ENCODE measurements around the gene FOSL1. TPM values are rescaled to one million over a fixed set of nuclear protein-coding genes. Genes with fewer than 3 reads are reported as not detected.
"Not testable (repeated sequence)": the region's sequence is repeated elsewhere in the genome, so short reads cannot be mapped to it uniquely, and the experiment has no call there.

Gene FOSL1
- polyA plus RNA-seq, 1 donor, result 0.15 TPM

DNA sequence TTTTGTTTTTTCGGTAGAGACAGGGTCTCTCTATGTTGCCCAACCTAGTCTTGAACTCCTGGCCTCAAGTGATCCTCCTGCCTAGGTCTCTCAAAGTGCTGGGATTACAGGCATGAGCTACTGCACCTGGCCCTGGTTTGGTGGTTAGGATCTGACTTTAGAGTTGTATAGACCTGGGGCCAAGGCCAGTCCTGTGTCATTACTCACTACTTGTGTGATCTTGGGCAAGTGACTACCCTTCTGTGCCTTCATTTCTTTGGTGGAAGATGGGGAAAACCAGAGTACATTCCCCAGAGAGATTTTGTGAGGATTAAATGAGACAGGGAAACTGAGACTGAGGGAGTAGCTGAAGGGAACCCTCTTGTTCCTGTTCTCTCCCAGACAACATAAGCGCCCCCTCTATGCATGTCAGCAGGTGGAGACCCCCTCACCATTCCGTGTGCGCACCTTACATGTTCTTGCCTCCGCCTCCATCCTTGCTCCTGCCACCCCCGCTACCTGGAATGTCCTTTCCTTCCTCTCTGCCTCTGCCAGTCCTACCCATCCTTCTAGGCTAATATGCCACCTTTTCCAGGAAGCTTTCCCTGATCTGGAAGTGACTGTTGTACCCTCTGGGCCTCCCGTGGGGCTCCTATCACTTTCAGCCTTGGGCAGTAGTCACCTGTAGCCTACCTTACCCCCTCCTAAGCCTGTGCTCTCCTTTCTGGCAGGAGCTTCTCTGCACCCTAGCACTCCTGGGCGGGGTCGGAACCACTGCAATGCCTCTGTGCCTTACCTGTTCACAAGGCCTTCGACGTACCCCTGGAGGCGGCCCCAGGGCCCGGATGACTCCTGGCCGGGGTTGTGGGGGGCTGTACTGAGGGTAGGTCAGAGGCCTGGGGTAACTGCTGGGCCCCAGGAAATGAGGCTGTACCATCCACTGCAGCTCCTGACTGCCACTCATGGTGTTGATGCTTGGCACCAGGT, 3.9 kb downstream of the FOSL1 start:
- peaks cover 54% of the 10 kb centered on the region for H3K27me3 ChIP-seq (ENCODE audit: control insufficient read depth, insufficient read depth, low read length)
- no peak overlapping the region for H3K27ac ChIP-seq (ENCODE audit: low read length)
- peaks cover 18% of the 10 kb centered on the region for H3K4me1 ChIP-seq (ENCODE audit: control insufficient read depth, insufficient read depth, low read length)
- 85% methylated on average over 4 of the region's 14 CpGs for WGBS (ENCODE audit: insufficient coverage, low lambda C conversion rate)
- DNase-seq, result no peak
- H3K4me3 ChIP-seq (ENCODE audit: low read length), result no peak overlapping the region
- no peaks in the 10 kb centered on the region for H3K36me3 ChIP-seq (ENCODE audit: control insufficient read depth, insufficient read depth, low read length)
- peaks cover 9% of the 10 kb centered on the region for H3K9me3 ChIP-seq (ENCODE audit: control insufficient read depth, low read depth, low read length)

DNA sequence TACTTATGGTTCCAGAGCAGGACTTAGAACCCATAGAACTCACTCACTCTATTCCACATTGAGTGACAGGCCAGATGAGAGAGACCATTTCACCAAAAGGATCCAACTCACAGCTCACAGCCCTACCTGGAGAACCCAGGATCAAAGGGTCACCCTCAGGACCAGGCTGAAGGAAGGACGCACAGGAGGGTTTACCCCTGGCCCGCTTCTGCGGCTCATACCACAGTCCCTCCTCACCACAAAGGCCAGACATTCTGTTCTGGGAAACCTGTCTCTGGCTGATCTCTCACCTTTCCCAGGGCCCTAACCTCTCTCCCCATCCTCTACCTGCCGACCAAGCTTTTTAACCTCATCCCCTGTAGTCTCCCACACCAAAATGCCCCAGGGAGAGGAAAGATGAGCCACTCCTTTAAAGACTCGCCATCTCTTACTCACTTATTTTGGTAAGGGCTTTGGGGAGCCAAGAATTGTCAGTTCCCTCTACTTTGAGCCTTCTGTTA, 4.7 kb downstream of the FOSL1 start:
- Histone ChIP-seq H3K4me3 (ENCODE audit: low read length) (no peak overlapping the region), H3K9me3 (ENCODE audit: control insufficient read depth, low read depth, low read length) (peaks cover 9% of the 10 kb centered on the region), H3K27me3 (ENCODE audit: control insufficient read depth, insufficient read depth, low read length) (peaks cover 46% of the 10 kb centered on the region), H3K36me3 (ENCODE audit: control insufficient read depth, insufficient read depth, low read length) (no peaks in the 10 kb centered on the region), H3K27ac (ENCODE audit: low read length) (no peak overlapping the region), H3K4me1 (ENCODE audit: control insufficient read depth, insufficient read depth, low read length) (peaks cover 21% of the 10 kb centered on the region)
- DNase-seq, result no peak
- WGBS (ENCODE audit: insufficient coverage, low lambda C conversion rate), result no CpG with 5 or more reads among the region's 5 CpGs

DNA sequence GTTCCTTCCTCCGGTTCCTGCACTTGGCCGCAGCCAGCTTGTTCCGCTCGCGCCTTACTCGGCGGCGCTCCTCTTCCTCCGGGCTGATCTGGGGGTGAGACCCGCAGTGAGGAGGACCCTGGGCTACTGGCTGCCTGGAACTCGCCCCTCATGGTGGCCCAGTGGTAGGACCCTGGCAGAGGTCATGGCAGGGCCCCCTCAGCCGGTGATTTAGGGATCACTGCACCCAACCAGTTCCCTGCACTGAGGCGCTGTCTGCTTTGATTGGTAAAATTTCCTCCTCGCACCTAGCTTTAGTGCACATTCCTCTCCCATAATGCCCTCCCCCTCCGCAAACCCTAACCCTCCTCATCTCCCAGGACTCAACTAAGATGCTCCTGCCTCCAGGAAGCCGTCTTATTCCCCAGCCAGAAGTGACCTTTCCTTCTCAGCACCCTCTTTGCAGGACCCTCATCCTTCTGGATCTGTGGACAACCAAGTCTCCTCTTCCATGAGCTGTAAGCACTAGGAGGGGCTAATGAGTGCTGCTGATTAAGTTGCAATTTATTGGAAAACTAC, 6.1 kb downstream of the FOSL1 start:
- no peak overlapping the region for H3K4me3 ChIP-seq (ENCODE audit: low read length)

DNA sequence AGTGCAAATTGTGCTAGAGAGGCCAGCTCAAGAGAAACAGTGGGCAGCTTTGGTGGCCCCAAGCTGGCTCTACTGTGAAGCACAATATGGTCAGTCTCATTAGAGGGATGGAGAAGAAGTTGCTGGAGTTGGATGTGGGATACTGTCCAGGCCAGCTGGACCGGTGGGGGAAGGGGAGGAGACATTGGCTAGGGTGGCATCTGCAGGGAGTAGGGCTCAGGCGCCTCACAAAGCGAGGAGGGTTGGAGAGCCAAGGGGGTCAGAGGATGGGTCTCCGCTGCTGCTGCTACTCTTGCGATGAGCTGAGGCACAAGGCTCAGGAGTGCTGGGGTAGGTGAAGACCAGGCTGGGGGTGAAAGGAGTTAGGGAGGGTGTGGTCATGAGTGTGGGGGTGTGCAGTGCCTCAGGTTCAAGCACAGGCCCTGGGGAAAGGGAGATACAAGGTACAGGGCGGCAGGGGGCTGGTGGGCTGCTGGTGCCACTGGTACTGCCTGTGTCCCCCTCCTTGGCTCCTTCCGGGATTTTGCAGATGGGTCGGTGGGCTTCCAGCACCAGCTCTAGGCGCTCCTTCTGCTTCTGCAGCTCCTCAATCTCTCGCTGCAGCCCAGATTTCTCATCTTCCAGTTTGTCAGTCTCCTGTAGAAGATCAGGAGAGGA, 7.4 kb downstream of the FOSL1 start:
- no CpG with 5 or more reads among the region's 10 CpGs for WGBS (ENCODE audit: insufficient coverage, low lambda C conversion rate)
- Histone ChIP-seq H3K4me1 (ENCODE audit: control insufficient read depth, insufficient read depth, low read length) (peaks cover 28% of the 10 kb centered on the region), H3K4me3 (ENCODE audit: low read length) (no peak overlapping the region), H3K9me3 (ENCODE audit: control insufficient read depth, low read depth, low read length) (no peaks in the 10 kb centered on the region), H3K27ac (ENCODE audit: low read length) (no peak overlapping the region), H3K27me3 (ENCODE audit: control insufficient read depth, insufficient read depth, low read length) (peaks cover 19% of the 10 kb centered on the region), H3K36me3 (ENCODE audit: control insufficient read depth, insufficient read depth, low read length) (no peaks in the 10 kb centered on the region)
- no peak for DNase-seq

More for the DNA sequence above, 6.1 kb downstream of the FOSL1 start:
- DNase-seq, result no peak
- Histone ChIP-seq H3K27me3 (ENCODE audit: control insufficient read depth, insufficient read depth, low read length) (peaks cover 32% of the 10 kb centered on the region), H3K36me3 (ENCODE audit: control insufficient read depth, insufficient read depth, low read length) (no peaks in the 10 kb centered on the region), H3K4me1 (ENCODE audit: control insufficient read depth, insufficient read depth, low read length) (peaks cover 25% of the 10 kb centered on the region), H3K27ac (ENCODE audit: low read length) (peak overlapping the region; percentile 17), H3K9me3 (ENCODE audit: control insufficient read depth, low read depth, low read length) (peaks cover 2% of the 10 kb centered on the region)
- no CpG with 5 or more reads among the region's 16 CpGs for WGBS (ENCODE audit: insufficient coverage, low lambda C conversion rate)

DNA sequence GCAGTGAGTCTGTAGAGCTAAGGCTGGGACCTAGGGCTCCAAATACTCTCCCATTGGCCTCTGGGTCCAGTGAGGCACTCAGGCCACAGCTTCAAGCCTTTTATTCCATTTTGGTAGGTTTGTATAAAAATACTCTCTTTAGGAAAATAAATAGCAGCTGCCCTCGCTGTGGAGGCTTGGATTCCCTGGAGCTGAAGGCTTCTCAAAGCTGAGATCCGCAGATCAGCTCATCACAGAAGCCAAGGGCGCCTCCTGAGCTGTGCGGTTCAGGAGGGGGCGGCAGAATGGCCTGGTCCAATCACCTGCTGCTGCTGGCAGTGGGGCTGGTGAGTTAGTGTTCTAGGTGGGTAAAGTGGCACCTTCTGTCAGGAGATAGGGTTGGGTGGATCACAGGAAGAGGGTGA, 8.0 kb downstream of the FOSL1 start:
- peak overlapping the region; percentile 47 for H3K4me3 ChIP-seq (ENCODE audit: low read length)
- H3K36me3 ChIP-seq (ENCODE audit: control insufficient read depth, insufficient read depth, low read length); DNase-seq; H3K9me3 ChIP-seq (ENCODE audit: control insufficient read depth, low read depth, low read length); H3K27ac ChIP-seq (ENCODE audit: low read length): not testable (repeated sequence)
- H3K4me1 ChIP-seq (ENCODE audit: control insufficient read depth, insufficient read depth, low read length), result peaks cover 31% of the 10 kb centered on the region
- WGBS (ENCODE audit: insufficient coverage, low lambda C conversion rate), result no CpG with 5 or more reads among the region's 5 CpGs
- H3K27me3 ChIP-seq (ENCODE audit: control insufficient read depth, insufficient read depth, low read length), result peaks cover 13% of the 10 kb centered on the region

DNA sequence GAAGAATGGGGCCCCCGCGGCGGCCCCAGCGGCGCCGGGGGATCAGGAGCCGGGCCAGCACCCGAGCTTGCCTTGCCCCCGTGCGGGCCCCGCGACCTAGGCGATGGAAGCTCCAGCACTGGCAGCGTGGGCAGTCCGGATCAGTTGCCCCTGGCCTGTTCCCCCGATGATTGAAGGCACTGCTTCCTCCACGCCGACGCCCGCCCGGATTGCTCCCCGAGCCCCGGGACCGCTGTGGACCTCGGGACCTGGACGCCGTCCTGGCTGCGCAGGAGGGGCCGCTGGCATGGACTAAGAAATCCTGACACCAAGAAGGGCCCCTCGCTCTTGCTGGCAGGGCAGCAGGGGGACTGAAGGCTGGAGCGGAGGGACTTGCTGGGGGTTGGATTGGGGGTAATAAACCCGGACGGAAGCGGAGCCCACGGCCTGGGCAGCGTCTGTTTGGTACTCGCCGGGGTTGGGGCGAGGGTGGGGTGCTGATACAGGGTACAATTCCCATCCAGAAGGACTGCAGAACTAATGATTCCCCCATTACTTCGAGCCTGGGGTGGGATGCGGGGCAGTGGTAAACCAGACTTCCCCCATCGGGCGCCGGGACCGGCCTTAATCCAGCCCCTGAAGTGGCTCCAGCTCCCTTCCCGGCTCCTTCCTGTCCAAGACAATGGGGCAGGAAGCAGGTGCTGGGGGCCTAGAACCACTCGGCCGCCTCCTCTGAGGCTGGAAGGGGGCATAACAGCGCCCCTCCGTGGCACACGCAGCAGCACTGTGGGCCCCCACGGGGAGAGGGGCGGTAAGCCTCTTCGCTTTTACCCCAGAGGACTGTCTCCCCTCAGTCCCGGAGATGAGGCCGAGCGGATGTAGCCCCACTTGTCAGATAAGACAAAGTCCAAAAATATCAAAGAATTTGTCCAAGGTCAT, 8.7 kb downstream of the FOSL1 start:
- peak overlapping the region; percentile 47 for H3K4me3 ChIP-seq (ENCODE audit: low read length)
- peak overlapping the region; percentile 35 for H3K27ac ChIP-seq (ENCODE audit: low read length)
- H3K36me3 ChIP-seq (ENCODE audit: control insufficient read depth, insufficient read depth, low read length), result peaks cover 3% of the 10 kb centered on the region
- H3K27me3 ChIP-seq (ENCODE audit: control insufficient read depth, insufficient read depth, low read length), result peaks cover 6% of the 10 kb centered on the region
- peaks cover 37% of the 10 kb centered on the region for H3K4me1 ChIP-seq (ENCODE audit: control insufficient read depth, insufficient read depth, low read length)
- WGBS (ENCODE audit: insufficient coverage, low lambda C conversion rate), result no CpG with 5 or more reads among the region's 57 CpGs
- H3K9me3 ChIP-seq (ENCODE audit: control insufficient read depth, low read depth, low read length), result no peaks in the 10 kb centered on the region
- peak in 1 of 2 donors; percentile 37 for DNase-seq

DNA sequence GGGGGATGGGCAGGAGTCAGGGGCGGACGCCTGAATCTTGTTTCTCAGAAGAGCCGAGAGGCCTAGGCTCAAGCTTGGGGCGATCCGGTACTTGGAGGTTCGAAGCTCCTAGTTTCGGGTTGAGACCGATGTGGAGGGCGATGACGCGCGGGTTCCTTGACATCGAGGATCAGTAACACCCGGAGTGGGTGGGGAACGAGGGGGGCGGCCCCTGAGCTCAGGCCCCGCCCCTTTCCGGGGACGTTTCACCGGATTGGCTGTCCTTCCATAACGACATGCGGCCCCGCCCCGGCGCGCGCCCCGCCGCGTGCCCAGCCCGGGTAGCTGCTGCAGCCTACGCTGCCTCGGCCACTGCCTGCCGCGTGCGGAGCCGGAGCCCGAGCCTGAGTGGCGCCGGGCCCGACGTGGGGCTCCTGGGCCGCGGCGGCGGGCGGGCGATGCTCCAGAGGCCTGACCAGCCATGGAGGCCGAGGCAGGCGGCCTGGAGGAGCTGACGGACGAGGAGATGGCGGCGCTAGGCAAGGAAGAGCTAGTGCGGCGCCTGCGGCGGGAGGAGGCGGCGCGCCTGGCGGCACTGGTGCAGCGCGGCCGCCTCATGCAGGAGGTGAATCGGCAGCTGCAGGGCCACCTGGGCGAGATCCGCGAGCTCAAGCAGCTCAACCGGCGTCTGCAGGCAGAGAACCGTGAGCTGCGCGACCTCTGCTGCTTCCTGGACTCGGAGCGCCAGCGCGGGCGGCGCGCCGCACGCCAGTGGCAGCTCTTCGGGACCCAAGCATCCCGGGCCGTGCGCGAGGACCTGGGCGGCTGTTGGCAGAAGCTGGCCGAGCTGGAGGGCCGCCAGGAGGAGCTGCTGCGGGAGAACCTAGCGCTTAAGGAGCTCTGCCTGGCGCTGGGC, 9.6 kb downstream of the FOSL1 start, which contains the start of gene CCDC85B:
CCDC85B (plus strand) TSS at position 350 of the 895 bp plus-strand sequence; CDS start at position 461, 111 bp downstream.
- Histone ChIP-seq H3K36me3 (ENCODE audit: control insufficient read depth, insufficient read depth, low read length) (peaks cover 10% of the 10 kb centered on the region), H3K4me1 (ENCODE audit: control insufficient read depth, insufficient read depth, low read length) (peaks cover 44% of the 10 kb centered on the region), H3K27me3 (ENCODE audit: control insufficient read depth, insufficient read depth, low read length) (peaks cover 2% of the 10 kb centered on the region), H3K9me3 (ENCODE audit: control insufficient read depth, low read depth, low read length) (no peaks in the 10 kb centered on the region), H3K27ac (ENCODE audit: low read length) (peak within 1 kb of the TSS; percentile 35), H3K4me3 (ENCODE audit: low read length) (peak within 1 kb of the TSS; percentile 47)
- WGBS (ENCODE audit: insufficient coverage, low lambda C conversion rate), result no CpG with 5 or more reads among the region's 94 CpGs
- DNase-seq, result peak; percentile 97 to 98

DNA sequence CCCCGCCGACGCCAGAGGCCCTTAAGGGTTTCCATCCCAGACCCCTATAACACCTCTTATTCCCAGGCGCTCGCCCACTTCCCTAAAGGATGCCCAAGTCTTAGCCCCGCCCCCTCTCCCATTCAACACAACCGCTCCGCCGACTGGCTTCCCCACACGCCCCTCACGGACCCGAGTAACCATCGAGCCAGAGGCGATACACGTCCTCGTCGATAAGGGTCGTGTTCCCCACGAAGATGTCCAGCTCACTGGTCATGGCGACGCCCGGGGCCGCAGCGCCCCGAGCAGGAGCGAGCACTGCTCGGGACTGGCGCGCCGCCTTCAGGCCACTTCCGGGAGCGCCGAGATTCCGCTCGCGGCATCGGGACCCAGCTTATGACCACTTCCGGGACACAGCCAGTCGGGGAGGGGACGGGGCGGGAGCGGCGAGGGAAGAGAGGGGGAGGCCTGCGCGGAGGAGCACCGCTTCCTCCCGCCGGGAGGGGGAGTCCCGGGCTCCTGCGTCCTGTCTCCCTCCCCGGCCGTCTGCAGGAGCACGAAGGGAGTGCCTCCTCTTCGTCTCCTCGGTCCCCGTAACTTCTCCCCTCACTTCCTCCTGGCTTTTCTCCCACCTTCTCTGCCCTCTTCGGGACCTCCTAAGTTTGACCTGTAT, 11.9 kb downstream of the FOSL1 start, which contains the start of gene FIBP:
FIBP (minus strand) TSS at position 309 of the 652 bp plus-strand sequence; CDS start at position 256, 53 bp downstream.
- no peaks in the 10 kb centered on the region for H3K27me3 ChIP-seq (ENCODE audit: control insufficient read depth, insufficient read depth, low read length)
- H3K9me3 ChIP-seq (ENCODE audit: control insufficient read depth, low read depth, low read length), result no peaks in the 10 kb centered on the region
- H3K4me1 ChIP-seq (ENCODE audit: control insufficient read depth, insufficient read depth, low read length), result peaks cover 58% of the 10 kb centered on the region
- WGBS (ENCODE audit: insufficient coverage, low lambda C conversion rate), result no CpG with 5 or more reads among the region's 57 CpGs
- H3K27ac ChIP-seq (ENCODE audit: low read length), result peak within 1 kb of the TSS; percentile 89
- peak; percentile 97 to 98 for DNase-seq
- peaks cover 29% of the 10 kb centered on the region for H3K36me3 ChIP-seq (ENCODE audit: control insufficient read depth, insufficient read depth, low read length)
- H3K4me3 ChIP-seq (ENCODE audit: low read length), result peak within 1 kb of the TSS; percentile 78

Data from large intestine (tissue), 3 donors.